ENCODE data around the gene NMRK2. TPM values are rescaled to one million over a fixed set of nuclear protein-coding genes. Genes with fewer than 3 reads are reported as not detected.
A peak's percentile ranks its signal among the peaks of the same experiment; 100 is the strongest.

Gene NMRK2
- total RNA-seq, 1 experiment from 2014 or later, result not detected

DNA sequence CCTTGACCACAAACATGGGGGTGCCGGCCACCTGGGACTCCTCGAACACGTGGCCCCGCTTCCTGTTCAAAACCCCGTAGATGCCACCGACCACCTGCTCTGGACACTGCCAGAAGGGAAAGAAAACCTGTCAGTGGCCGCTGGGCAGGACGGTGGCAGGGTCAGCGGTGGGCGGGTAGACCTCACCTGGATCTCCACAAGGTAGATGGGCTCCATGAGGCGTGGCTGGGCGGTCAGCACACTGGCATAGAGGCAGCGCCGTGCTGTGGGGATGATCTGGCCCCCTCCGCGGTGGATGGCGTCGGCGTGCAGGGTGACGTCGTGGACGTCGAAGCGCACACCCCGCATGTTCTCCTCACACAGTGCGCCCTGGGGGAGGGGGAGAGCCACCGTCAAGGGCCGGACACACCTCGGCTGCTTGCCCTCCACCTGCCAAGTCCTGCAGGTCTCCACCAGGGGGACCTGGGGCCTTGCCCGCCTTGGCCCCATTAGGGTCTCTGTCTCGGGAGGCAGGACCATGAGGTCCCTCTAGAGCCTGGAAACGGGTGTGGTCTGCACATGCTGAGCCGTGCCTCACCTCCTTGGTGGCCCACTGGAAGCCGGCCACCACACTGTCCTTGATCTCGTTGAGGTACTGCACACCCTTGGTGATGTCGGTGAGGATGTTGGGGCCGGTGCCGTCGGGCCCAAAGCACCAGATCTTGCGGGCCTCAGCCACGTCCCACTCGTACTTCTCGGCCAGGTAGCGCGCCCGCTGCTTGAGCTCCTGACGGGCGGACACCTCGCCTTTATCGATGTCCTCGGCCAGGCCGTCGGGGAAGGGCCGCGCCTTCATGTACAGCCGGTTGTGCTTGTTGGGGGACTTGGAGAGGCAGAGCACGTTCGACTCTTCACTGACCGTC is 44.6 kb downstream of the NMRK2 start:
- BruUV-seq (replicated peaks), result no TSS peak
- intact Hi-C loops (cut with micrococcal nuclease), result no loop called here
- ATAC-seq (peak; percentile 23), DNase-seq (ENCODE audit: low read depth, low spot score) (no peak)
- Histone ChIP-seq H4K20me1 (ENCODE audit: insufficient read depth) (peaks cover 62% of the 10 kb centered on the region; the same call in 1 of the 2 replicates), H3K27me3 (ENCODE audit: insufficient read depth, low read length) (no peaks in the 10 kb centered on the region), H3K4me1 (ENCODE audit: control insufficient read depth in 1 of 2, insufficient read depth in 2 of 2, low read length in 2 of 2) (peaks cover 0 to 11% of the 10 kb centered on the region in 2 experiments; a peak in 1 of 4 replicates), H2AFZ (ENCODE audit: low read depth, low read length, poor library complexity, severe bottlenecking) (no peak overlapping the region), H3K4me2 (ENCODE audit: low read length) (no peak overlapping the region), H3K4me3 (replicated peaks in 1 of 2; ENCODE audit: low read depth in 1 of 2, low read length in 2 of 2) (no peak overlapping the region), H3K9me3 (ENCODE audit: control insufficient read depth in 1 of 2, insufficient read depth in 1 of 2, low read depth in 1 of 2, low read length in 2 of 2) (no peaks in the 10 kb centered on the region), H3K9me2 (ENCODE audit: insufficient read depth) (no peaks in the 10 kb centered on the region), H3K36me3 (ENCODE audit: control insufficient read depth in 1 of 2, insufficient read depth in 2 of 2, low read length in 2 of 2) (peaks cover 60 to 71% of the 10 kb centered on the region in 2 experiments), H3K27ac (ENCODE audit: low read depth, low read length) (no peak overlapping the region; the same call in 1 of the 2 replicates), H3K79me2 (ENCODE audit: insufficient read depth, low read length) (peaks cover 73% of the 10 kb centered on the region), H3K9ac (ENCODE audit: low read length) (no peak overlapping the region)
- RAD21 ChIA-PET (ENCODE audit: low non-redundant PET in 1 of 2, low total read pairs in 2 of 2, uncharacterized antibody in 2 of 2, unreplicated experiment in 2 of 2), result no interaction called here
- peak in 2 of 3 experiments; percentile 32 to 46; a peak in 3 of 6 replicates for TF ChIP-seq CTCF (IDR thresholded peaks at IDR 0.05 in 2 of 3, conservative IDR thresholded peaks at IDR 0.05 in 1 of 3; ENCODE audit: borderline replicate concordance in 1 of 3, insufficient read depth in 1 of 3, low read depth in 2 of 3, low read length in 2 of 3)
- TF ChIP-seq, protein P1, sequence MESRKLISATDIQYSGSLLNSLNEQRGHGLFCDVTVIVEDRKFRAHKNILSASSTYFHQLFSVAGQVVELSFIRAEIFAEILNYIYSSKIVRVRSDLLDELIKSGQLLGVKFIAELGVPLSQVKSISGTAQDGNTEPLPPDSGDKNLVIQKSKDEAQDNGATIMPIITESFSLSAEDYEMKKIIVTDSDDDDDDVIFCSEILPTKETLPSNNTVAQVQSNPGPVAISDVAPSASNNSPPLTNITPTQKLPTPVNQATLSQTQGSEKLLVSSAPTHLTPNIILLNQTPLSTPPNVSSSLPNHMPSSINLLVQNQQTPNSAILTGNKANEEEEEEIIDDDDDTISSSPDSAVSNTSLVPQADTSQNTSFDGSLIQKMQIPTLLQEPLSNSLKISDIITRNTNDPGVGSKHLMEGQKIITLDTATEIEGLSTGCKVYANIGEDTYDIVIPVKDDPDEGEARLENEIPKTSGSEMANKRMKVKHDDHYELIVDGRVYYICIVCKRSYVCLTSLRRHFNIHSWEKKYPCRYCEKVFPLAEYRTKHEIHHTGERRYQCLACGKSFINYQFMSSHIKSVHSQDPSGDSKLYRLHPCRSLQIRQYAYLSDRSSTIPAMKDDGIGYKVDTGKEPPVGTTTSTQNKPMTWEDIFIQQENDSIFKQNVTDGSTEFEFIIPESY (IDR thresholded peaks at IDR 0.05; ENCODE audit: extremely low read depth, insufficient replicate concordance, low read length), result no peak
- POLR2A ChIA-PET, result interaction anchor here (1.5 kb wide), 1 partner anchor 8 kb away, joined by 9 read pairs; the partner anchor contains the start of gene EEF2
- CTCF ChIA-PET, result no interaction called here

All from HCT116 (cell line).